Measurements from ENCODE around the gene XYLT2.
A peak's percentile ranks its signal among the peaks of the same experiment; 100 is the strongest.

Gene XYLT2

GRCh38 chr17:50365165-50365564, 19.2 kb downstream of the XYLT2 start:
- H3K27ac ChIP-seq = no peak overlapping the region
- no peak for TF ChIP-seq CTCF (conservative IDR thresholded peaks at IDR 0.05)
- no peak for TF ChIP-seq ZFX (IDR thresholded peaks at IDR 0.05)

GRCh38 chr17:50365649-50366393, 19.9 kb downstream of the XYLT2 start:
- TF ChIP-seq CTCF (conservative IDR thresholded peaks at IDR 0.05) = no peak
- TF ChIP-seq ZFX (IDR thresholded peaks at IDR 0.05) = no peak
- H3K27ac ChIP-seq = no peak overlapping the region

- no peak overlapping the region for H3K27ac ChIP-seq
- no peak for TF ChIP-seq CTCF (conservative IDR thresholded peaks at IDR 0.05)
- no peak for TF ChIP-seq ZFX (IDR thresholded peaks at IDR 0.05)
These were observed 21.5 kb downstream of the XYLT2 start for GRCh38 chr17:50367401-50367800.

GRCh38 chr17:50370052-50370451, 24.1 kb downstream of the XYLT2 start:
- TF ChIP-seq CTCF (conservative IDR thresholded peaks at IDR 0.05) (no peak), ZFX (IDR thresholded peaks at IDR 0.05) (no peak)
- H3K27ac ChIP-seq = no peak overlapping the region

GRCh38 chr17:50371526-50371925, 25.6 kb downstream of the XYLT2 start:
- no peak overlapping the region for H3K27ac ChIP-seq
- TF ChIP-seq CTCF (conservative IDR thresholded peaks at IDR 0.05) (no peak), ZFX (IDR thresholded peaks at IDR 0.05) (no peak)

GRCh38 chr17:50372222-50372757, 26.4 kb downstream of the XYLT2 start:
- TF ChIP-seq ZFX (IDR thresholded peaks at IDR 0.05) (no peak), CTCF (conservative IDR thresholded peaks at IDR 0.05) (no peak)
- H3K27ac ChIP-seq = peak overlapping the region; percentile 95

GRCh38 chr17:50372758-50373556, 27.0 kb downstream of the XYLT2 start, which contains the start of the genes EME1 and MRPL27:
TSS of gene EME1 (plus strand) at chr17:50373229. CDS start at chr17:50375209, 1,980 bp downstream.
TSS of gene MRPL27 (minus strand) at chr17:50373184. CDS start at chr17:50373170, 14 bp downstream.
- H3K27ac ChIP-seq = peak within 1 kb of the TSS; percentile 95
- TF ChIP-seq ZFX (IDR thresholded peaks at IDR 0.05) (peak; percentile 90; the same call in 1 of the 2 replicates), CTCF (conservative IDR thresholded peaks at IDR 0.05) (no peak)

All from C4-2B (cell line).